HFFc6 (cell line): ENCODE results near the gene OSBPL8. TPM values are rescaled to one million over a fixed set of nuclear protein-coding genes. Genes with fewer than 3 reads are reported as not detected.

Source experiments
- DNase-seq: peaks from one replicate; pipeline ENCODE4 v3.0.0-alpha.2; 2018
- H3K27ac Mint-ChIP-seq: 2 replicates; pipeline ENCODE4 v1.8.0; 2020; ENCODE audit warnings: mild to moderate bottlenecking, mixed read lengths
- H3K27me3 Mint-ChIP-seq: 2 replicates; pipeline ENCODE4 v1.8.0; 2021; ENCODE audit warnings: mild to moderate bottlenecking, moderate library complexity, mixed read lengths; ENCODE audit not compliant: insufficient read depth
- H3K36me3 Mint-ChIP-seq: 2 replicates; pipeline ENCODE4 v1.8.0; 2021; ENCODE audit warnings: low read depth, mixed read lengths
- H3K4me1 Mint-ChIP-seq: 2 replicates; pipeline ENCODE4 v1.8.0; 2020; ENCODE audit warnings: low read depth, mixed read lengths
- H3K4me3 Mint-ChIP-seq: 2 replicates; pipeline ENCODE4 v1.8.0; 2020; ENCODE audit warnings: mild to moderate bottlenecking, moderate library complexity, mixed read lengths
- H3K9me3 Mint-ChIP-seq: 2 replicates; pipeline ENCODE4 v1.8.0; 2020; ENCODE audit warnings: mild to moderate bottlenecking, mixed read lengths
- CTCF ChIP-seq: fragments of 200-600 bp; sonication (generic); IDR thresholded peaks from 2 replicates; pipeline ENCODE4 v1.5.0; 2021; ENCODE audit warnings: antibody characterized with exemption, mild to moderate bottlenecking
- total RNA-seq, 6 experiments: library from RNA; stranded (reverse); fragmentation: NEBNext Ultra II Directional; extraction: Animal tissue kit (Norgen Biotek cat#: 25700); gene quantifications; 2 replicates in 1 of 6; 3 replicates in 5 of 6; pipeline ENCODE4 v1.2.3, GENCODE V29; 2021

OSBPL8 gene
- total RNA-seq, 6 experiments from 2014 or later: 66.8 to 77.8 (median 71.1) TPM

DNA sequence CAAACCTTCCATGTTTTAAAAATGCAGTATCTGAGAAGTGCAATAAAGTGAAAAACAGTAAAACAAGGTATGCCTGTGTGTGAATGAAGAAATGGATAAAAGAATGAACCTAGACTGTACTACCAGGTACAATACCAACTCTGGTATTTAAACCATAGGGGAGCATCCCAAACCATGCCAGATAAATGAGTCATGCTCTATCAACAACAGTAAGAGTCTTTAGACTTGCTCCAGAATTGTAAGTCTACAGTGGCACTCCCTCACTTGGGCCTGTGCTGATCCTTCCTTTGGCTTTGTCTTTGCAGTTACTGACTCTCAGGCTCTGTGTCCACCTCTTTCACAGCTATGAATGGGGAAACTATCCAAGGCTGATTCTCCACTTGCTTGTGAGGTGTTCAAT lies 249.5 kb downstream of the OSBPL8 start:
- no peak for TF ChIP-seq CTCF
- Mint-ChIP-seq H3K27ac (no peak overlapping the region; the same call in 1 of the 2 replicates), H3K4me1 (peaks cover 47% of the 10 kb centered on the region), H3K27me3 (peaks cover 2% of the 10 kb centered on the region; the same call in 1 of the 2 replicates), H3K36me3 (peaks cover 21% of the 10 kb centered on the region), H3K9me3 (no peaks in the 10 kb centered on the region), H3K4me3 (no peak overlapping the region)
- DNase-seq: peak; percentile 42

DNA sequence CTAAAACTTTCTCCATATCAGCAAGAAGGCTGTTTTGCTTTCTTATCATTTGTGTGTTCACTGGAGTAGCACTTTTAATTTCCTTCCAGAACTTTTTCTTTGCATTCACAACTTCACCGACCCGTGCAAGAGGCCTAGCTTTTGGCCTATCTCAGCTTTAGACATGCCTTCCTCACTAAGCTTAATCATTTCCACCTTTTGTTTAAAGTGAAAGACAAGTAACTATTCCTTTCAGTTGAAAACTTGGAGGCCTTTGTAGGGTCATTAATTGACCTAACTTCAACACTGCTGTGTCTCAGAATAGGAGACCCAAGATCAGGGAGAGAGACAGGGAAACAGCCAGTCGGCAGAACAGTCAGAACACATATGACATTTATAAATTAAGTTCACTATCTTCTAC lies 250.7 kb downstream of the OSBPL8 start:
- no peak for TF ChIP-seq CTCF
- DNase-seq: no peak

GRCh38 chr12:76307083-76307482 lies 252.5 kb downstream of the OSBPL8 start:
- Mint-ChIP-seq H3K36me3 (peaks cover 44% of the 10 kb centered on the region), H3K27me3 (peaks cover 2% of the 10 kb centered on the region; the same call in 1 of the 2 replicates), H3K4me3 (no peak overlapping the region), H3K9me3 (no peaks in the 10 kb centered on the region), H3K27ac (no peak overlapping the region), H3K4me1 (peaks cover 61% of the 10 kb centered on the region)
- no peak for DNase-seq
- no peak for TF ChIP-seq CTCF

More for the DNA sequence above, 250.7 kb downstream of the OSBPL8 start:
- Mint-ChIP-seq H3K27me3 (peaks cover 2% of the 10 kb centered on the region; the same call in 1 of the 2 replicates), H3K4me1 (peaks cover 51% of the 10 kb centered on the region), H3K4me3 (no peak overlapping the region), H3K27ac (no peak overlapping the region), H3K9me3 (no peaks in the 10 kb centered on the region), H3K36me3 (peaks cover 29% of the 10 kb centered on the region)

DNA sequence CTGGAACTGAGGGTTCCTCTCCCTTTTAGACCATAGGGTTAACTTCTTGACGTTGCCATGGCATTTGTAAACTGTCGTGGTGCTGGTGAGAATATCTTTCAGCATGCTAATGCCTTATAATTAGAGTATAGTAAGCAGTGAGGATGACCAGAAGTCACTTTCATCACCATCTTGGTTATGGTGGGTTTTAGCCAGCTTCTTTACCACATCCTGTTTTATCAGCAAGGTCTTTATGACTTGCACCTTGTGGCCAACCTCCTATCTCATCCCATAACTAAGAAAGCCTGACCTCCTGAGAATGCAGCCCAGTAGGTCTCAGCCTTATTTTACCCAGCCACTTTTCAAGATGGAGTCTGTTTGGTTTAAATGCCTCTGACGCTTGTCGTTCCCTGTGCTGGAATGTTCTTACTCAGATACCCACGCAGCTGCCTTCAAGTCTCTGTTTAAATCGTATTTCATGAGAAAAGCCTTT lies 255.5 kb downstream of the OSBPL8 start:
- DNase-seq: no peak
- Mint-ChIP-seq H3K36me3 (peaks cover 52% of the 10 kb centered on the region), H3K4me3 (no peak overlapping the region), H3K27ac (no peak overlapping the region), H3K4me1 (peaks cover 58% of the 10 kb centered on the region), H3K27me3 (no peaks in the 10 kb centered on the region), H3K9me3 (no peaks in the 10 kb centered on the region)
- no peak for TF ChIP-seq CTCF

- H3K4me3 Mint-ChIP-seq: peak overlapping the region; percentile 15; the same call in 1 of the 2 replicates
- H3K9me3 Mint-ChIP-seq: no peaks in the 10 kb centered on the region
- peaks cover 49% of the 10 kb centered on the region for H3K36me3 Mint-ChIP-seq
- peak overlapping the region; percentile 43; the same call in 1 of the 2 replicates for H3K27ac Mint-ChIP-seq
- H3K4me1 Mint-ChIP-seq: peaks cover 54% of the 10 kb centered on the region
- no peaks in the 10 kb centered on the region for H3K27me3 Mint-ChIP-seq
- peak; percentile 12 for DNase-seq
- TF ChIP-seq CTCF: no peak
Observed at GRCh38 chr12:76303365-76303764, 256.2 kb downstream of the OSBPL8 start.

Other genes starting within 250 kb of the OSBPL8 start
- 10 to 100 TPM in 5 of 6 experiments, 1 to 10 TPM in 1; 10.0 to 11.8 (median 10.8) TPM for gene BBS10, start 211.4 kb downstream of the OSBPL8 start, total RNA-seq
- gene ZDHHC17, start 204.3 kb upstream of the OSBPL8 start, total RNA-seq: 10 to 100 TPM; 16.0 to 23.6 (median 19.2) TPM